HepG2 (cell line): ENCODE data around the gene SCAND1. TPM values are rescaled to one million over a fixed set of nuclear protein-coding genes. Genes with fewer than 3 reads are reported as not detected.
A peak's percentile ranks its signal among the peaks of the same experiment; 100 is the strongest.

Source experiments
- ATAD3A ChIP-seq: sonication (generic); formaldehyde crosslinking; IDR thresholded peaks from 2 replicates; pipeline ENCODE4 v1.4.0; 2020; ENCODE audit warnings: missing genetic modification reagents
- MED8 ChIP-seq: sonication (generic); formaldehyde crosslinking; IDR thresholded peaks from 2 replicates; pipeline ENCODE4 v1.8.1; 2023; ENCODE audit warnings: mild to moderate bottlenecking, missing genetic modification reagents; ENCODE audit not compliant: insufficient replicate concordance
- PCBP2 ChIP-seq: fragments of 200-400 bp; formaldehyde crosslinking; optimal IDR thresholded peaks from 2 replicates; pipeline ENCODE3; 2018; ENCODE audit warnings: low read length, low read depth; ENCODE audit not compliant: poor library complexity, severe bottlenecking
- SCMH1 ChIP-seq: sonication (generic); formaldehyde crosslinking; IDR thresholded peaks from 2 replicates; pipeline ENCODE4 v1.9.0; 2021; ENCODE audit warnings: missing genetic modification reagents, mild to moderate bottlenecking, borderline replicate concordance
- ZNF563 ChIP-seq: sonication (generic); formaldehyde crosslinking; IDR thresholded peaks from 2 replicates; pipeline ENCODE4 v1.8.0; 2022; ENCODE audit warnings: mild to moderate bottlenecking, moderate library complexity, missing genetic modification reagents
- ZNF749 ChIP-seq: sonication (generic); formaldehyde crosslinking; IDR thresholded peaks from 2 replicates; pipeline ENCODE4 v1.8.0; 2022; ENCODE audit warnings: mild to moderate bottlenecking, missing genetic modification reagents, moderate library complexity, borderline replicate concordance
- polyA plus RNA-seq, 8 experiments: library from polyadenylated mRNA; depleted of rRNA in 3 of 8; stranded (reverse) in 7 of 8; unstranded in 1 of 8; fragments of >200 nt; fragmentation: Illumina TruSeq in 4 of 8; extraction: Trizol in 4 of 8; gene quantifications; 2 replicates each; pipeline versions ENCODE4 v1.2.1 to v1.2.3, GENCODE V29; 2011 to 2016; ENCODE audit warnings: low read depth in 4 of 8, missing spikeins in 1 of 8, mixed read lengths in 1 of 8; ENCODE audit not compliant: insufficient read depth in 1 of 8
- total RNA-seq, 5 experiments: library from RNA; depleted of rRNA; stranded (reverse); fragments of >200 nt; fragmentation: Illumina TruSeq; extraction: Trizol; gene quantifications; 2 replicates each; pipeline ENCODE4 v1.2.3, GENCODE V29; 2016; ENCODE audit warnings: low read depth in 1 of 5
- TF ChIP-seq, protein P1 (sequence below): sonication (generic); formaldehyde crosslinking; IDR thresholded peaks from 2 replicates; pipeline ENCODE4 v1.4.0; 2020; ENCODE audit warnings: missing genetic modification reagents, borderline replicate concordance
- TF ChIP-seq, protein P2 (sequence below): sonication (generic); formaldehyde crosslinking; IDR thresholded peaks from 2 replicates; pipeline ENCODE4 v1.5.0; 2020; ENCODE audit warnings: mild to moderate bottlenecking, missing genetic modification reagents
- TF ChIP-seq, protein P3 (sequence below): sonication (generic); formaldehyde crosslinking; IDR thresholded peaks from 2 replicates; pipeline ENCODE4 v1.4.0; 2020; ENCODE audit warnings: missing genetic modification reagents
- TF ChIP-seq, protein P4 (sequence below): sonication (generic); formaldehyde crosslinking; IDR thresholded peaks from 2 replicates; pipeline ENCODE4 v1.5.0; 2020; ENCODE audit warnings: mild to moderate bottlenecking, missing genetic modification reagents, borderline replicate concordance
- TF ChIP-seq, protein P5 (sequence below): sonication (generic); formaldehyde crosslinking; IDR thresholded peaks from 2 replicates; pipeline ENCODE4 v1.8.0; 2022; ENCODE audit warnings: missing genetic modification reagents, low read depth, mild to moderate bottlenecking, borderline replicate concordance

SCAND1 gene
- total and polyA plus RNA-seq, 2 of the 13 experiments (the other 11 are each of a cell fraction or from before 2014, with no cell fraction given), result 19.3 to 109 TPM

DNA sequence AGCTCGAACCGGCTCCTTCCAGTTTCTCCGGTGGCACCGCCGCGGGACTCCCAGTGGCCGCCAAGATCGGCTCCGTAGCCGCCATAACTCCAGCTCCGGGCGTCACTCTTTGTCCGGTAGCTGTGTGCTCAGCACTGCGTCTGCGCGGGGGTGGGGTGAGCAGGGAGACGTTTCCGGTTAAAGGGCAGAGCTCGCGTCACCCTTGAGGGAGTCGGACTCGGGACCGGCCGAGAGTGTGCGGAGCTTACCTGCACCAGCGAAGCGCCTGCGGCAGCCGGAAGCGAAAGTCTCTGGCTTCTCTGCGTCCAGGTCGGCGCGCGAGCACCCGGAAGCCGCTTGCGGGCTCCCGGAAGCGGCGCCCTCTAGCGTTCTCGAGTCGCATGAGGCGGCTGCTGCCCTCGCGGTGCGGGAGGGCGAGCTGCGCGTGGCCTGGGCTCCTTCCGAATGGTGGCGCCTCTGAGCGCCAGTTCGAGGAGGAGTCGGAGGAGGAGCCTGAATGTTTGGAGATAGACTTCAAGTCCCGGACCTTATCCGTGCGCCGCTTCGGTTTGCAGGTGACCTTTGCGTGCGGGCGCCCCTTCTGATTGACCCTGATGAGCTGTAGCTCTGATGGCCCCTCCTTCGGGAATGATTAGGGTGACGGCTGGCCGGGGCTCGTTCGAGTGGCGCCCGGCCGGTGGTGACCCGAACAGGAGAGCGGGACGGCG is at the start of gene SCAND1 (continued):
- TF ChIP-seq, protein P1, sequence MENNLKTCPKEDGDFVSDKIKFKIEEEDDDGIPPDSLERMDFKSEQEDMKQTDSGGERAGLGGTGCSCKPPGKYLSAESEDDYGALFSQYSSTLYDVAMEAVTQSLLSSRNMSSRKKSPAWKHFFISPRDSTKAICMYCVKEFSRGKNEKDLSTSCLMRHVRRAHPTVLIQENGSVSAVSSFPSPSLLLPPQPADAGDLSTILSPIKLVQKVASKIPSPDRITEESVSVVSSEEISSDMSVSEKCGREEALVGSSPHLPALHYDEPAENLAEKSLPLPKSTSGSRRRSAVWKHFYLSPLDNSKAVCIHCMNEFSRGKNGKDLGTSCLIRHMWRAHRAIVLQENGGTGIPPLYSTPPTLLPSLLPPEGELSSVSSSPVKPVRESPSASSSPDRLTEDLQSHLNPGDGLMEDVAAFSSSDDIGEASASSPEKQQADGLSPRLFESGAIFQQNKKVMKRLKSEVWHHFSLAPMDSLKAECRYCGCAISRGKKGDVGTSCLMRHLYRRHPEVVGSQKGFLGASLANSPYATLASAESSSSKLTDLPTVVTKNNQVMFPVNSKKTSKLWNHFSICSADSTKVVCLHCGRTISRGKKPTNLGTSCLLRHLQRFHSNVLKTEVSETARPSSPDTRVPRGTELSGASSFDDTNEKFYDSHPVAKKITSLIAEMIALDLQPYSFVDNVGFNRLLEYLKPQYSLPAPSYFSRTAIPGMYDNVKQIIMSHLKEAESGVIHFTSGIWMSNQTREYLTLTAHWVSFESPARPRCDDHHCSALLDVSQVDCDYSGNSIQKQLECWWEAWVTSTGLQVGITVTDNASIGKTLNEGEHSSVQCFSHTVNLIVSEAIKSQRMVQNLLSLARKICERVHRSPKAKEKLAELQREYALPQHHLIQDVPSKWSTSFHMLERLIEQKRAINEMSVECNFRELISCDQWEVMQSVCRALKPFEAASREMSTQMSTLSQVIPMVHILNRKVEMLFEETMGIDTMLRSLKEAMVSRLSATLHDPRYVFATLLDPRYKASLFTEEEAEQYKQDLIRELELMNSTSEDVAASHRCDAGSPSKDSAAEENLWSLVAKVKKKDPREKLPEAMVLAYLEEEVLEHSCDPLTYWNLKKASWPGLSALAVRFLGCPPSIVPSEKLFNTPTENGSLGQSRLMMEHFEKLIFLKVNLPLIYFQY (CRISPR knock-in tag), result peak; percentile 85
- TF ChIP-seq, protein P2, sequence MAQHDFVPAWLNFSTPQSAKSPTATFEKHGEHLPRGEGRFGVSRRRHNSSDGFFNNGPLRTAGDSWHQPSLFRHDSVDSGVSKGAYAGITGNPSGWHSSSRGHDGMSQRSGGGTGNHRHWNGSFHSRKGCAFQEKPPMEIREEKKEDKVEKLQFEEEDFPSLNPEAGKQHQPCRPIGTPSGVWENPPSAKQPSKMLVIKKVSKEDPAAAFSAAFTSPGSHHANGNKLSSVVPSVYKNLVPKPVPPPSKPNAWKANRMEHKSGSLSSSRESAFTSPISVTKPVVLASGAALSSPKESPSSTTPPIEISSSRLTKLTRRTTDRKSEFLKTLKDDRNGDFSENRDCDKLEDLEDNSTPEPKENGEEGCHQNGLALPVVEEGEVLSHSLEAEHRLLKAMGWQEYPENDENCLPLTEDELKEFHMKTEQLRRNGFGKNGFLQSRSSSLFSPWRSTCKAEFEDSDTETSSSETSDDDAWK (CRISPR knock-in tag), result no peak
- TF ChIP-seq PCBP2, result no peak
- TF ChIP-seq, protein P3, sequence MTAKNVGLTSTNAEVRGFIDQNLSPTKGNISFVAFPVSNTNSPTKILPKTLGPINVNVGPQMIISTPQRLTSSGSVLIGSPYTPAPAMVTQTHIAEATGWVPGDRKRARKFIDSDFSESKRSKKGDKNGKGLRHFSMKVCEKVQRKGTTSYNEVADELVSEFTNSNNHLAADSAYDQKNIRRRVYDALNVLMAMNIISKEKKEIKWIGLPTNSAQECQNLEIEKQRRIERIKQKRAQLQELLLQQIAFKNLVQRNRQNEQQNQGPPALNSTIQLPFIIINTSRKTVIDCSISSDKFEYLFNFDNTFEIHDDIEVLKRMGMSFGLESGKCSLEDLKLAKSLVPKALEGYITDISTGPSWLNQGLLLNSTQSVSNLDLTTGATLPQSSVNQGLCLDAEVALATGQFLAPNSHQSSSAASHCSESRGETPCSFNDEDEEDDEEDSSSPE (CRISPR knock-in tag), result peak; percentile 96
- peak; percentile 93; the same call in 1 of the 2 replicates for TF ChIP-seq ZNF563 (CRISPR knock-in tag)
- TF ChIP-seq, protein P4, sequence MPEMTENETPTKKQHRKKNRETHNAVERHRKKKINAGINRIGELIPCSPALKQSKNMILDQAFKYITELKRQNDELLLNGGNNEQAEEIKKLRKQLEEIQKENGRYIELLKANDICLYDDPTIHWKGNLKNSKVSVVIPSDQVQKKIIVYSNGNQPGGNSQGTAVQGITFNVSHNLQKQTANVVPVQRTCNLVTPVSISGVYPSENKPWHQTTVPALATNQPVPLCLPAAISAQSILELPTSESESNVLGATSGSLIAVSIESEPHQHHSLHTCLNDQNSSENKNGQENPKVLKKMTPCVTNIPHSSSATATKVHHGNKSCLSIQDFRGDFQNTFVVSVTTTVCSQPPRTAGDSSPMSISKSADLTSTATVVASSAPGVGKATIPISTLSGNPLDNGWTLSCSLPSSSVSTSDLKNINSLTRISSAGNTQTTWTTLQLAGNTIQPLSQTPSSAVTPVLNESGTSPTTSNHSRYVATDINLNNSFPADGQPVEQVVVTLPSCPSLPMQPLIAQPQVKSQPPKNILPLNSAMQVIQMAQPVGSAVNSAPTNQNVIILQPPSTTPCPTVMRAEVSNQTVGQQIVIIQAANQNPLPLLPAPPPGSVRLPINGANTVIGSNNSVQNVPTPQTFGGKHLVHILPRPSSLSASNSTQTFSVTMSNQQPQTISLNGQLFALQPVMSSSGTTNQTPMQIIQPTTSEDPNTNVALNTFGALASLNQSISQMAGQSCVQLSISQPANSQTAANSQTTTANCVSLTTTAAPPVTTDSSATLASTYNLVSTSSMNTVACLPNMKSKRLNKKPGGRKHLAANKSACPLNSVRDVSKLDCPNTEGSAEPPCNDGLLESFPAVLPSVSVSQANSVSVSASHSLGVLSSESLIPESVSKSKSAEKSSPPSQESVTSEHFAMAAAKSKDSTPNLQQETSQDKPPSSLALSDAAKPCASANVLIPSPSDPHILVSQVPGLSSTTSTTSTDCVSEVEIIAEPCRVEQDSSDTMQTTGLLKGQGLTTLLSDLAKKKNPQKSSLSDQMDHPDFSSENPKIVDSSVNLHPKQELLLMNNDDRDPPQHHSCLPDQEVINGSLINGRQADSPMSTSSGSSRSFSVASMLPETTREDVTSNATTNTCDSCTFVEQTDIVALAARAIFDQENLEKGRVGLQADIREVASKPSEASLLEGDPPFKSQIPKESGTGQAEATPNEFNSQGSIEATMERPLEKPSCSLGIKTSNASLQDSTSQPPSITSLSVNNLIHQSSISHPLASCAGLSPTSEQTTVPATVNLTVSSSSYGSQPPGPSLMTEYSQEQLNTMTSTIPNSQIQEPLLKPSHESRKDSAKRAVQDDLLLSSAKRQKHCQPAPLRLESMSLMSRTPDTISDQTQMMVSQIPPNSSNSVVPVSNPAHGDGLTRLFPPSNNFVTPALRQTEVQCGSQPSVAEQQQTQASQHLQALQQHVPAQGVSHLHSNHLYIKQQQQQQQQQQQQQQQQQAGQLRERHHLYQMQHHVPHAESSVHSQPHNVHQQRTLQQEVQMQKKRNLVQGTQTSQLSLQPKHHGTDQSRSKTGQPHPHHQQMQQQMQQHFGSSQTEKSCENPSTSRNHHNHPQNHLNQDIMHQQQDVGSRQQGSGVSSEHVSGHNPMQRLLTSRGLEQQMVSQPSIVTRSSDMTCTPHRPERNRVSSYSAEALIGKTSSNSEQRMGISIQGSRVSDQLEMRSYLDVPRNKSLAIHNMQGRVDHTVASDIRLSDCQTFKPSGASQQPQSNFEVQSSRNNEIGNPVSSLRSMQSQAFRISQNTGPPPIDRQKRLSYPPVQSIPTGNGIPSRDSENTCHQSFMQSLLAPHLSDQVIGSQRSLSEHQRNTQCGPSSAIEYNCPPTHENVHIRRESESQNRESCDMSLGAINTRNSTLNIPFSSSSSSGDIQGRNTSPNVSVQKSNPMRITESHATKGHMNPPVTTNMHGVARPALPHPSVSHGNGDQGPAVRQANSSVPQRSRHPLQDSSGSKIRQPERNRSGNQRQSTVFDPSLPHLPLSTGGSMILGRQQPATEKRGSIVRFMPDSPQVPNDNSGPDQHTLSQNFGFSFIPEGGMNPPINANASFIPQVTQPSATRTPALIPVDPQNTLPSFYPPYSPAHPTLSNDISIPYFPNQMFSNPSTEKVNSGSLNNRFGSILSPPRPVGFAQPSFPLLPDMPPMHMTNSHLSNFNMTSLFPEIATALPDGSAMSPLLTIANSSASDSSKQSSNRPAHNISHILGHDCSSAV (CRISPR knock-in tag), result no peak
- TF ChIP-seq SCMH1, result no peak
- TF ChIP-seq ATAD3A (CRISPR knock-in tag), result no peak
- TF ChIP-seq, protein P5, sequence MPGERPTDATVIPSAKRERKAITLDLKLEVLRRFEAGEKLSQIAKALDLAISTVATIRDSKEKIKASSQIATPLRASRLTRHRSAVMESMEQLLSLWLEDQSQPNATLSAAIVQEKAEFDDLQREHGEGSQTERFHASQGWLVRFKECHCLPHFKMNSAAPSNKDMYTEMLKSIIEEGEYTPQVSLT, result peak; percentile 82; the same call in 1 of the 2 replicates
- TF ChIP-seq MED8 (CRISPR knock-in tag), result peak; percentile 98
- TF ChIP-seq ZNF749 (CRISPR knock-in tag), result peak; percentile 89
